ENCODE measurements around the gene OR10A5.
"Not testable (repeated sequence)": the region's sequence is repeated elsewhere in the genome, so short reads cannot be mapped to it uniquely, and the experiment has no call there.

OR10A5 gene

DNA sequence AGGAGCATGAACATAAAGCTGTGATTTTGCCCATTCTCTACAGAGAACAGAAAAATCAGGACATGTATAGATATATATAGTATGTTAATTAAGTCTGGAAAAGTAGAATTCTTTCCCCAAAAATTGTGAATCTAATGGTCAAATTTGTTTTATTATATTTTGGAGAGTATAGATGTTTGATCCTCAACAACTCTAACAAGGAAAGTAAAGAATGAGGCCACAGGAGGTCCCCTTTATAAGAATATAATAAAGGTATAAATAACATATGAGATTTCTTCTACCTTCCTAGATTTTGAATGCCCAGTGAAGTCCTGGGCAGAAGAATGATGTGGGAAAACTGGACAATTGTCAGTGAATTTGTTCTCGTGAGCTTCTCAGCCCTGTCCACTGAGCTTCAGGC lies 30.8 kb downstream of the OR10A5 start, which contains the start of gene OR10A4:
Gene OR10A4 (plus strand): TSS at position 301 of the 400 bp plus-strand sequence. CDS start 23 bp downstream, at position 324.
- no peak for DNase-seq

DNA sequence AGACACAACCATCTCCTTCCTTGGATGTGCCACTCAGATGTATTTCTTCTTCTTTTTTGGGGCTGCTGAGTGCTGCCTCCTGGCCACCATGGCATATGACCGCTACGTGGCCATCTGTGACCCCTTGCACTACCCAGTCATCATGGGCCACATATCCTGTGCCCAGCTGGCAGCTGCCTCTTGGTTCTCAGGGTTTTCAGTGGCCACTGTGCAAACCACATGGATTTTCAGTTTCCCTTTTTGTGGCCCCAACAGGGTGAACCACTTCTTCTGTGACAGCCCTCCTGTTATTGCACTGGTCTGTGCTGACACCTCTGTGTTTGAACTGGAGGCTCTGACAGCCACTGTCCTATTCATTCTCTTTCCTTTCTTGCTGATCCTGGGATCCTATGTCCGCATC lies 31.4 kb downstream of the OR10A5 start:
- DNase-seq, result no peak

DNA sequence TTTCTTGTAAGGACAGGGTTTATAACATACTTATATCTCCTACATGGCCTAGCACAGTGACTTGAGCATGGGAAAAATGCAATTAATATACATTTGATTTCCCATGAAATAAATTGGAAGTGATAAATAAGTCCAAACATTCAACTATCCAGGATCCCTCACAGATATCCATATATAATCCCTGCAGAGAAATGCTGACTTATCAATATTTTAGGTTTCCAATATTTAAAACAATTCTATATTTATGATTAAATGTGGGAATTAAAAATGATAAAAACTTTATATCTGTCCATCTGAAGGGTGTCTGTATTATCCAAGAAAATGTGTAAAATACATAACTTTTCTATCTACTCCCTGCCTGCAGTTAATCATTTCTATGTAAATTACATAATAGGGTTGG lies 37.3 kb downstream of the OR10A5 start:
- no peak for DNase-seq

DNA sequence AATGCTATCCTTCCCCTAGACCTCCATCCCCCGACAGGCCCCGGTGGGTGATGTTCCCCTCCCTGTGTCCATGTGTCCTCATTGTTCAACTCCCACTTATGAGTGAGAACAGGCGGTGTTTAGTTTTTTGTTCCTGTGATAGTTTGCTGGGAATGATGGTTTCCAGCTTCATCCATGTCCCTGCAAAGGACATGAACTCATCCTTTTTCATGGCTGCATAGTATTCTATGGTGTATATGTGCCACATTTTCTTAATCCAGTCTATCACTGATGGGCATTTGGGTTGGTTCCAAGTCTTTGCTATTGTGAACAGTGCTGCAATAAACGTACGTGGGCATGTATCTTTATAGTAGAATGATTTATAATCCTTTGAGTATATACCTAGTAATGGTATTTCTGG lies 42.2 kb downstream of the OR10A5 start:
- DNase-seq, result not testable (repeated sequence)

GRCh38 chr11:6888830-6889229 lies 43.3 kb downstream of the OR10A5 start:
- no peak for DNase-seq

DNA sequence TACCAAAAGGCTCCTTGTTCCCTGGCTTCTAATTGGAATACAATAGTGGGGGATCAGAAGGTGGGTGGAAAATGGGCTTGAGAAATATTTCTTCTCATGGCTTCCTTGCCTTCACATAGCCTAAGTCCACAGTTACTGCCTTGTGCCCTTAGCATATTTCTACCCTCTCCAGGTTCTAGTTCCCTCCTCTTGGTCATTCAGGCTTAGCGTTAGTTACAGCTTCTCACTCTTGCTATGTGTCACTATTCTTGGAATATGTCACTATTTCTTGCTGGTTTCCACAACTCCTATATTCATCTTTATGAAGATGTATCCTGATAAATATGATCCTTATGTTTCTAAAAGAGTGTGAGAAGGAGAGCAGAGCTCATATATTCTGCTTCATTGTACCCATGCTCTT lies 44.4 kb downstream of the OR10A5 start:
- DNase-seq, result no peak

DNA sequence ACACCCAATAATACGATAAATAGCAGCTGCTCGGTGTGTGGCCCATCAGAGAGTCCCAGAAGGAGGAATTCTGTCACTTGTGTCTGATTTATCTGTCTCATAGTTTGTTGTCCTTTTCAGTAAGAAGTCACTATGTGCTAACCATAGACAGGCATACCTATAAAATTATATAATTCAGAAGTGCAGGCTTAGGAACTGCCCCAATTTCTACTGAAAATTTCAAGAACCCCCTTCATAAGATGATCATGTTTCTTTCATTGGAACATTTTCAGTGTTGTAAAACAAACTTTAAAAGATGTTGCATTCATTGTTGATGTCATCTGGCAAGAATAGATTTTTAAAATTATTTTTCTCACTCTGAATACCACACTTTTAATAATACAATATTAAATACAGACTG lies 46.9 kb downstream of the OR10A5 start, which contains the start of gene OR2D2:
Gene OR2D2 (minus strand): TSS at position 101 of the 400 bp plus-strand sequence. CDS start 0 bp downstream, at position 101.
- DNase-seq, result no peak

DNA sequence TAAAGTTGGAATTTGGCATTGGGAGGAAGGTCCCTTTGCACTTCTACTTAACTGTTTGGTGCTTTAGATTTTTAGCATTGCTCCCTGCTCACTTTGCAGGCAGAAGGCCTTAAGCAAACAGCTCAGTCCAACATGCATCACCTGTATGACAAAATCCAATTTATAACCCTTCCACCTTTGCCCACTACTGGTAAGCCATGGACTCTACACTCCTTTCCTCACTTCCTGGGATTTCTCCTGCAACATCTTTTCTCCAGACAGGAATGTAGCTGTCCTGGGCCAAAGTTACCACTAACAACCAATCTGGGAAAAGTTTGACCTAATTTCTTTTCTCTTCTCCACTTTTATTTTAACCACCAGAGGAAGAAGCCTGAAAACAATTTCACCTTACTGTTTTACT lies 48.6 kb downstream of the OR10A5 start:
- DNase-seq, result no peak

GRCh38 chr11:6895010-6895409 lies 49.5 kb downstream of the OR10A5 start:
- DNase-seq, result no peak
